Neural cell (in vitro differentiated cells): ENCODE results near the gene BTBD9. TPM values are rescaled to one million over a fixed set of nuclear protein-coding genes. Genes with fewer than 3 reads are reported as not detected.

Source experiments
- H2AFZ ChIP-seq: fragments of 200-600, 300-800 bp; sonication (generic), shearing (Covaris generic); 2 replicates; pipeline ENCODE4 v1.6.0; 2014; ENCODE audit warnings: low read depth, mild to moderate bottlenecking, antibody characterized with exemption, low read length, moderate library complexity
- H3F3A ChIP-seq: fragments of 200-600 bp; shearing (Covaris generic); 2 replicates; pipeline ENCODE4 v1.6.1; 2016; ENCODE audit warnings: mild to moderate bottlenecking, moderate library complexity, mixed read lengths, antibody characterized with exemption, low read length; ENCODE audit not compliant: insufficient read depth, poor library complexity, severe bottlenecking
- H3K27ac ChIP-seq: fragments of 200-600, 300-800 bp; sonication (generic), shearing (Covaris generic); 2 replicates; pipeline ENCODE4 v1.5.1; 2014; ENCODE audit warnings: mild to moderate bottlenecking, low read length, moderate library complexity
- H3K27me3 ChIP-seq: fragments of 300-800, 200-600 bp; sonication (generic), shearing (Covaris generic); 2 replicates; pipeline ENCODE4 v1.6.0; 2014; ENCODE audit warnings: mild to moderate bottlenecking, low read depth, low read length, moderate library complexity; ENCODE audit not compliant: insufficient read depth
- H3K36me3 ChIP-seq: fragments of 300-800, 200-600 bp; sonication (generic), shearing (Covaris generic); 2 replicates; pipeline ENCODE4 v1.5.1; 2014; ENCODE audit warnings: mild to moderate bottlenecking, antibody characterized with exemption, low read length, moderate library complexity; ENCODE audit not compliant: insufficient read depth
- H3K4me2 ChIP-seq: fragments of 300-800, 200-600 bp; sonication (generic), shearing (Covaris generic); 2 replicates; pipeline ENCODE4 v1.6.0; 2014; ENCODE audit warnings: mild to moderate bottlenecking, low read length
- H3K4me3 ChIP-seq: fragments of 300-800, 200-600 bp; sonication (generic), shearing (Covaris generic); 2 replicates; pipeline ENCODE4 v1.5.1; 2014; ENCODE audit warnings: mild to moderate bottlenecking, low read length, moderate library complexity
- H3K79me2 ChIP-seq: fragments of 200-600 bp; shearing (Covaris generic); replicated peaks from 2 replicates; pipeline ENCODE4 v1.6.0; 2014; ENCODE audit warnings: mild to moderate bottlenecking, low read length, moderate library complexity; ENCODE audit not compliant: insufficient read depth
- H3K9ac ChIP-seq: fragments of 300-800, 200-600 bp; sonication (generic), shearing (Covaris generic); 2 replicates; pipeline ENCODE4 v1.6.1; 2016; ENCODE audit warnings: mild to moderate bottlenecking, low read length, mixed read lengths
- H3K9me2 ChIP-seq: fragments of 200-600 bp; shearing (Covaris generic); 2 replicates; pipeline ENCODE4 v1.6.1; 2016; ENCODE audit warnings: mild to moderate bottlenecking, low read length, mixed read lengths; ENCODE audit not compliant: insufficient read depth
- H3K9me3 ChIP-seq: fragments of 200-600, 300-800 bp; sonication (generic), shearing (Covaris generic); 2 replicates; pipeline ENCODE4 v1.6.1; 2016; ENCODE audit warnings: mild to moderate bottlenecking, mixed run types, low read length, moderate library complexity, mixed read lengths
- H4K20me1 ChIP-seq: fragments of 200-600 bp; shearing (Covaris generic); 2 replicates; pipeline ENCODE4 v1.6.1; 2016; ENCODE audit warnings: mild to moderate bottlenecking, mixed run types; ENCODE audit not compliant: insufficient read depth
- CTCF ChIP-seq: fragments of 450-650 bp; IDR thresholded peaks from 2 replicates; pipeline ENCODE4 v1.5.1; 2014; ENCODE audit warnings: antibody characterized with exemption, mild to moderate bottlenecking, moderate library complexity; ENCODE audit not compliant: poor library complexity, severe bottlenecking
- EP300 ChIP-seq: fragments of 450-650 bp; conservative IDR thresholded peaks from 2 replicates; pipeline ENCODE4 v1.6.1; 2014; ENCODE audit warnings: antibody characterized with exemption, mild to moderate bottlenecking, moderate library complexity; ENCODE audit not compliant: poor library complexity, severe bottlenecking
- EZH2 ChIP-seq: fragments of 200-600, 300-800 bp; shearing (Covaris generic), sonication (generic); IDR thresholded peaks from 2 replicates; pipeline ENCODE4 v1.6.1; 2014; ENCODE audit warnings: antibody characterized with exemption, low read length, borderline replicate concordance, mild to moderate bottlenecking; ENCODE audit not compliant: insufficient read depth, poor library complexity, severe bottlenecking
- MXI1 ChIP-seq: fragments of 450-650 bp; conservative IDR thresholded peaks from 2 replicates; pipeline ENCODE4 v1.6.1; 2014; ENCODE audit warnings: antibody characterized with exemption, mild to moderate bottlenecking; ENCODE audit not compliant: poor library complexity, severe bottlenecking
- POLR2AphosphoS5 ChIP-seq: IDR thresholded peaks from 2 replicates; pipeline ENCODE4 v1.6.1; 2012
- RAD21 ChIP-seq: fragments of 450-650 bp; conservative IDR thresholded peaks from 2 replicates; pipeline ENCODE4 v1.6.1; 2014; ENCODE audit warnings: antibody characterized with exemption, mild to moderate bottlenecking, moderate library complexity
- REST ChIP-seq: IDR thresholded peaks from 2 replicates; pipeline ENCODE4 v1.6.1; 2012; ENCODE audit warnings: borderline replicate concordance
- SMC3 ChIP-seq: fragments of 450-650 bp; conservative IDR thresholded peaks from 2 replicates; pipeline ENCODE4 v1.6.1; 2014; ENCODE audit warnings: antibody characterized with exemption, mild to moderate bottlenecking, moderate library complexity; ENCODE audit not compliant: poor library complexity
- TAF1 ChIP-seq: IDR thresholded peaks from 2 replicates; pipeline ENCODE4 v1.6.1; 2012; ENCODE audit warnings: low read depth
- polyA plus RNA-seq: library from polyadenylated mRNA; depleted of rRNA; stranded (reverse); fragments of >200 nt; gene quantifications from 2 replicates; pipeline ENCODE4 v1.2.3, GENCODE V29; 2014

BTBD9 gene
- polyA plus RNA-seq, 1 donor from 2014 or later = 6.2 TPM

GRCh38 chr6:38364127-38364526 lies 275.6 kb downstream of the BTBD9 start:
- Histone ChIP-seq H3K4me3 (no peak overlapping the region), H3K9me3 (no peaks in the 10 kb centered on the region), H3K4me2 (no peak overlapping the region), H3K27me3 (no peaks in the 10 kb centered on the region), H2AFZ (no peak overlapping the region), H3K9me2 (no peaks in the 10 kb centered on the region), H3K9ac (no peak overlapping the region), H3K27ac (no peak overlapping the region), H4K20me1 (no peaks in the 10 kb centered on the region), H3F3A (no peaks in the 10 kb centered on the region), H3K79me2 (no peaks in the 10 kb centered on the region), H3K36me3 (no peaks in the 10 kb centered on the region)
- no peak for TF ChIP-seq EZH2
- no peak for TF ChIP-seq SMC3
- no peak for TF ChIP-seq TAF1
- no peak for TF ChIP-seq EP300
- no peak for TF ChIP-seq RAD21
- no peak for TF ChIP-seq CTCF
- no peak for TF ChIP-seq POLR2AphosphoS5
- TF ChIP-seq REST = no peak
- no peak for TF ChIP-seq MXI1

DNA sequence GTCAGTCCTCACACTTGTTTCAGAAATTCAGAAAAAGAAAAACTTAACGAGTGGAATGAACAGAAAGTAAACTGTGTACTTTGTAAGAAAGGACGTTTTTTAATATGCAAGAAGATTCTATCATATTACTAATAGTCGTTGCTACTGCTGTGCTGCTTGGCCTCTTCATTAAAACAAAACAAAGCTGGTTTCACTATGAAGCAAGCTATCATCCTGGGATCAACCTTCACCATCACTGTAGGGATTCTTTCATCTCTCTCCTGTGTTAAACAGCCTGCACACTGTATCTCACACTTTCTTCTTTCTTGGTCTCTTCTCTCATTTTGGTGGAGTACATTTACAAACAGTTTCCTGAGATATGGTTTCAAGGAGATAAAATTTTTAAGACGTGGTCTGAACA lies 284.2 kb downstream of the BTBD9 start:
- H3K4me3 ChIP-seq = no peak overlapping the region
- no peaks in the 10 kb centered on the region for H4K20me1 ChIP-seq
- H3K9ac ChIP-seq = no peak overlapping the region
- H3K9me3 ChIP-seq = no peaks in the 10 kb centered on the region
- H3K79me2 ChIP-seq = no peaks in the 10 kb centered on the region
- H2AFZ ChIP-seq = no peak overlapping the region
- H3K36me3 ChIP-seq = no peaks in the 10 kb centered on the region
- H3K27me3 ChIP-seq = no peaks in the 10 kb centered on the region
- TF ChIP-seq SMC3 (no peak), POLR2AphosphoS5 (no peak), MXI1 (no peak), RAD21 (no peak), EZH2 (no peak), EP300 (no peak)
- no peak overlapping the region for H3K27ac ChIP-seq
- H3F3A ChIP-seq = no peaks in the 10 kb centered on the region
- no peak overlapping the region for H3K4me2 ChIP-seq
- no peaks in the 10 kb centered on the region for H3K9me2 ChIP-seq

DNA sequence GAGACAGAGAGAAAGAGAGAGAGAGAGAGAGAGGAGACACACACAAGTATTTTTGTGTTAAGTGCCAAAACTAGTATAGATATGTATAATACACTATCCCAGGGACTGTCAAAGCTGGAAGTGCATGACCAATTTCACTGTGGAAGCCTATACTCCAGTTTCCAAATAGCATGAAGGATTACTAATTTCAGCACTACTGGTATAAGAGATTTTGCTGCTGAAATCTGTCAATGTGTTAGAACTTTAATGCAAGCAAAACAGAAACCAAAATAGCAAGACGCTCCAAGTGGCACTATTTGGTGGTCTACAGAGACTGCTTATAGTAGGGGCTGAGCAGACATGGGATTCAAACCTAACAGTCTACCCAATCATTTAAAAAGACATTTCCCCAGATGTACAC lies 284.8 kb downstream of the BTBD9 start:
- Histone ChIP-seq H3F3A (no peaks in the 10 kb centered on the region), H2AFZ (no peak overlapping the region), H3K27ac (no peak overlapping the region), H3K4me2 (no peak overlapping the region), H3K9ac (no peak overlapping the region), H3K9me3 (no peaks in the 10 kb centered on the region), H3K36me3 (no peaks in the 10 kb centered on the region), H3K79me2 (no peaks in the 10 kb centered on the region), H3K9me2 (no peaks in the 10 kb centered on the region), H3K4me3 (no peak overlapping the region), H4K20me1 (no peaks in the 10 kb centered on the region), H3K27me3 (no peaks in the 10 kb centered on the region)
- no peak for TF ChIP-seq RAD21
